ENCODE data around the gene NTF3. TPM values are rescaled to one million over a fixed set of nuclear protein-coding genes. Genes with fewer than 3 reads are reported as not detected.

Gene NTF3
- total RNA-seq, 3 donors from 2014 or later = 0.88 to 1.3 TPM; not detected in 1

DNA sequence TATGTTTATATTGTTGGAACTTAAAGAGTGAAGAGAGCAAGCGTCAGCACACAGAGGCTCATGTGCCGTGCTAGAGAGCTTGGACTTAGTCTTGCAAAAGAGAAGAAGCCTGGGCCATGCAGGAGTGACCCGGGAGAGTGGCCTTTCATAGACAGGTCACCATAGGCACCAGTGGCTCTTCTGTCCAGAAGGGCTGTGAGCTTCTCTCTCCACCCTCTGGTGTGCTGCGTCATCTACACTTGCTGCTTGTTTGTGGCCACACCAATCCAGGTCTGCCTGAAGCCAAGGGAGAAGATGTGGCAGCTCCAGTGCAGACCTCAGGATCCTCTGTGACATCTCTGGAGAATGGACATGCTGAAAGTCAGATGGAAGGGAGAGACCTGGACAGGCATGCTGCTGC, 74.4 kb downstream of the NTF3 start:
- no peak overlapping the region for H3K27ac ChIP-seq
- H3K9me3 ChIP-seq = no peaks in the 10 kb centered on the region
- TF ChIP-seq CTCF (IDR thresholded peaks at IDR 0.05) (no peak), POLR2A (IDR thresholded peaks at IDR 0.05) (no peak), POLR2AphosphoS5 (IDR thresholded peaks at IDR 0.05) (no peak)
- no peaks in the 10 kb centered on the region for H3K4me1 ChIP-seq
- DNase-seq (ENCODE audit: low spot score in 2 of 2) = peak in 1 of 2 donors; percentile 7
- no peaks in the 10 kb centered on the region for H3K27me3 ChIP-seq
- H3K4me3 ChIP-seq = no peak overlapping the region
- intact Hi-C loops (cut with DNase I; ENCODE audit: low total_unique reads) = no loop called here
- no peaks in the 10 kb centered on the region for H3K36me3 ChIP-seq

DNA sequence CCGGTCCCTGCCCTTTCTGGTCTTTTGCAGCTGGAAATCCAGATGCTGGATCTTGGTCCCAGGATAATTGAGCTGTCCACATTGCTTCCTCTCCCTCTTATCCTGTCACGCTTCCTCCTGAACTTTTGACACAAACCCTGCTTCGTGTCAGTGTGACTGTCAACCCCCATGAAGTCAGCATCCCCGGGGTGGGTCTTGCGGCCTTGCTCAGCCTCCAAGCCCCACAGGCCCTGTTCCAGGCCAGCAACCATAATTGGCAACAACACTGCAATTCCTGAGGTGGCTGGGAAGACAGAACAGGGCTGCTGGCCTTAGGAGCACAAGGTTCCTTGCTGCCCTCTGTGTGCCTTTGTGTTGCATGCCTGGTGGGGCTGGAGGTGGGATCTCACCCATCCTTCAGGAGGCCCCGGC, 74.9 kb downstream of the NTF3 start:
- Histone ChIP-seq H3K9me3 (no peaks in the 10 kb centered on the region), H3K27me3 (no peaks in the 10 kb centered on the region), H3K4me1 (no peaks in the 10 kb centered on the region), H3K4me3 (no peak overlapping the region), H3K36me3 (no peaks in the 10 kb centered on the region), H3K27ac (no peak overlapping the region)
- TF ChIP-seq POLR2AphosphoS5 (IDR thresholded peaks at IDR 0.05) (no peak), CTCF (IDR thresholded peaks at IDR 0.05) (no peak), POLR2A (IDR thresholded peaks at IDR 0.05) (no peak)
- intact Hi-C loops (cut with DNase I; ENCODE audit: low total_unique reads) = no loop called here
- no peak for DNase-seq (ENCODE audit: low spot score in 2 of 2)

DNA sequence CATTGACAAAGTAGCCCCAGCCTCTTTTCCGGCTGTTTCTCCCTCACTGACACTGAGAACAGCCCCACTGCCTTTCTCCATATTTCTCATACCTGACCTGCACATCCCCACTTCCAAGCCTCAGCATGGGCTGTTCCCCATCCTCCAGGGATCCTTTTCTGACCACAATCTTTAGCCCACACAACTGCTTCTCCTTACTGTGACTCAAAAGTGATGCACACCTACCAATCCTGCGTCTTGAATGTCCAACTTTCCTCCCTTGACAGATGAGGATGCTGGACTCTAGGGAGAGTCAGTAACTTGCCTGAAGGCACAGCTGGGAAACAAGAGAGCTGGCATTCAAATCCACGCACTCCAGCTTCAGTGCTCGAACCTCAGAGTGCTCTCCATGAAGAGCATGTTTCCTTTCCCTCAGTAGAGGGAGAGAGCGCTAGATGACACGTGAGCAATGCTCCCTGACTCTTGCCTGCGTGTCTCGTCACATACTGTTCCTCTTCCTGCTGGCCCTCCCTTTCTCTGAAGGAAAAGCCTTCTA, 75.6 kb downstream of the NTF3 start:
- H3K4me3 ChIP-seq = no peak overlapping the region
- H3K9me3 ChIP-seq = no peaks in the 10 kb centered on the region
- intact Hi-C loops (cut with DNase I; ENCODE audit: low total_unique reads) = no loop called here
- H3K36me3 ChIP-seq = no peaks in the 10 kb centered on the region
- H3K27ac ChIP-seq = no peak overlapping the region
- no peaks in the 10 kb centered on the region for H3K27me3 ChIP-seq
- TF ChIP-seq POLR2AphosphoS5 (IDR thresholded peaks at IDR 0.05) (no peak), CTCF (IDR thresholded peaks at IDR 0.05) (no peak), POLR2A (IDR thresholded peaks at IDR 0.05) (no peak)
- H3K4me1 ChIP-seq = no peaks in the 10 kb centered on the region
- DNase-seq (ENCODE audit: low spot score in 2 of 2) = peak in 1 of 2 donors; percentile 12

DNA sequence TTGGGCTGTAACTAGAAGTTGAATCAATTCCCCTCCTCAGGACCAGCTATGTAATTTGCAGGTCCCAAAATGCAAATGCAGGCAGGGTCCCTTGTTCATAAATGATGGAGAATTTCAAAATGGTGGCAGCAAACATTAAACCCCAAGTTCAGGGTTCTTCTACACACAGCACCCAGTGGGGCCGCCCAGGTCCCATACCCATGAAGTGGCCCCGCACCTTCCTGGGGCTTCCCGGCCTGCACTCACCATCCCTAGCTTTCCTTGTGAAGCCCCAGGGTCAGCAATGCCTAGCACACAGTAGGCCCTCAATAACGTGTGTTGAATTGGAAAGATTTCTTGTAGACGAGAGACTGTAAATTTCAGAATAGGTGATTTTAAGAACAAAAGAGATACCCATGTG, 76.0 kb downstream of the NTF3 start:
- no peaks in the 10 kb centered on the region for H3K9me3 ChIP-seq
- DNase-seq (ENCODE audit: low spot score in 2 of 2) = peak in 1 of 2 donors; percentile 9
- H3K27me3 ChIP-seq = no peaks in the 10 kb centered on the region
- no peak overlapping the region for H3K27ac ChIP-seq
- TF ChIP-seq POLR2A (IDR thresholded peaks at IDR 0.05) = no peak
- no peak for TF ChIP-seq CTCF (IDR thresholded peaks at IDR 0.05)
- TF ChIP-seq POLR2AphosphoS5 (IDR thresholded peaks at IDR 0.05) = no peak
- H3K4me3 ChIP-seq = no peak overlapping the region
- intact Hi-C loops (cut with DNase I; ENCODE audit: low total_unique reads) = no loop called here
- H3K36me3 ChIP-seq = no peaks in the 10 kb centered on the region
- H3K4me1 ChIP-seq = no peaks in the 10 kb centered on the region

DNA sequence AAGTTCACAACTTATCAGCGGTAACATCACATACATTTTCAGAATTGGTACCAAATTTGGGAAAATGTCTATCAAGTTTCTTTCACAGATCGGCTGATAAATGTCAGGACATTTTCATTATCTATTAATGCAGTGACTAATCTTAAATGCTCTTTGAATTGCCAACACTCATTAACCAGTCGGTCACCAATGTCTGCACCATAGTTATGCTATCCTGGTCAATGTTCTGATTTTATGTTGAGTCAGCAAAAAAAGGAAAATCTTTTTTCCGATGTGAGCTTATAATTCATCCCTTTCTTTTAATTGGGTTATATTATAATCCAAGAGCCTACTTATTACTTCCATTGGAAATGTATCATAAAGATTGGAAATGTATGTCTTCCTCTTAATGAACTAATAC, 77.2 kb downstream of the NTF3 start:
- no peaks in the 10 kb centered on the region for H3K9me3 ChIP-seq
- no peak overlapping the region for H3K4me3 ChIP-seq
- intact Hi-C loops (cut with DNase I; ENCODE audit: low total_unique reads) = no loop called here
- H3K27ac ChIP-seq = no peak overlapping the region
- no peak for DNase-seq (ENCODE audit: low spot score in 2 of 2)
- no peaks in the 10 kb centered on the region for H3K27me3 ChIP-seq
- no peaks in the 10 kb centered on the region for H3K36me3 ChIP-seq
- TF ChIP-seq CTCF (IDR thresholded peaks at IDR 0.05) (no peak), POLR2AphosphoS5 (IDR thresholded peaks at IDR 0.05) (no peak), POLR2A (IDR thresholded peaks at IDR 0.05) (no peak)
- H3K4me1 ChIP-seq = no peaks in the 10 kb centered on the region
